ENCODE measurements around the gene SAMD4A.

DNA sequence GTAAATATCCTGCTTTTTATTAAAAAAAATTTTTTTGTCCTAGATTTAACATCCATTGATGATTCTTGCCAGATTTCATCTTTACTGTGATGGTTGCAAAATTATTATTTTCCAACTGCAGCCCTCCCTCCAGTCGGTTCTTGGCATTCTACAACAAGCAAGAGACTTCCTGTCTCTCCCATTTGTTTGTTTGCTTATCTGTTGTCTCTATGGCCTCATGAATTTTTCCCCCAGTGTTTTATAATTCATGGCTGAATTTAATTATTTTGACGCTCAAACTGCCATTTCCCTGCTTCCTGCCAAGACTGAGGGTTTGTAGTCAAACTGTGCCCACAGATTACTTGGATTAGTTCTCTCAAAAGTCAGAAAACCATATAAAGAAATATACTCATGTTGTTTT, 31.3 kb upstream of the SAMD4A start:
- TF ChIP-seq CTCF (conservative IDR thresholded peaks at IDR 0.05; ENCODE audit: low read length) (no peak), EZH2phosphoT487 (IDR thresholded peaks at IDR 0.05; ENCODE audit: borderline replicate concordance, low read depth, low read length) (no peak)
